Vagina (tissue), 2 donors: ENCODE results near the gene BCS1L. TPM values are rescaled to one million over a fixed set of nuclear protein-coding genes. Genes with fewer than 3 reads are reported as not detected.
A peak's percentile ranks its signal among the peaks of the same experiment; 100 is the strongest.

Source experiments
- DNase-seq, 2 donors: peaks; one replicate each; pipeline ENCODE4 v3.0.0-alpha.2; 2017; ENCODE audit errors: extremely low spot score in 2 of 2
- H3K27ac ChIP-seq: fragments of 200-600 bp; sonication (generic); one replicate; pipeline ENCODE4 v1.5.1; 2019
- H3K27me3 ChIP-seq: fragments of 200-600 bp; sonication (generic); one replicate; pipeline ENCODE4 v1.5.1; 2019
- H3K36me3 ChIP-seq, 2 donors: fragments of 200-600 bp; sonication (generic); one replicate each; pipeline ENCODE4 v1.5.1; 2017 to 2019
- H3K4me1 ChIP-seq: fragments of 200-600 bp; sonication (generic); one replicate; pipeline ENCODE4 v1.5.1; 2019
- H3K4me3 ChIP-seq, 2 donors: fragments of 200-600 bp; sonication (generic); 1 replicate in 1 of 2; 2 replicates in 1 of 2; pipeline ENCODE4 v1.5.1; 2016 to 2019
- H3K9me3 ChIP-seq: fragments of 200-600 bp; sonication (generic); one replicate; pipeline ENCODE4 v1.5.1; 2019
- POLR2A ChIP-seq, 2 donors: fragments of 450-650 bp; IDR thresholded peaks; one replicate each; pipeline ENCODE4 v1.6.1; 2017; ENCODE audit warnings: antibody characterized with exemption in 2 of 2, mild to moderate bottlenecking in 2 of 2, moderate library complexity in 2 of 2
- POLR2AphosphoS5 ChIP-seq, 2 donors: sonication (generic); formaldehyde crosslinking; IDR thresholded peaks; one replicate each; pipeline ENCODE4 v1.9.0; 2017; ENCODE audit warnings: antibody characterized with exemption in 2 of 2, mild to moderate bottlenecking in 2 of 2, low read depth in 1 of 2; ENCODE audit not compliant: insufficient read depth in 1 of 2
- intact Hi-C: fragments of 100-400 bp; cut with DNase I; formaldehyde crosslinking; loops from one replicate; pipeline ENCODE4 v1.15.1; 2023
- total RNA-seq: library from RNA; depleted of rRNA; stranded (reverse); fragments of >200 nt; gene quantifications from one replicate; pipeline ENCODE4 v1.2.3, GENCODE V29; 2016
- TF ChIP-seq, protein P1 (sequence below), 3 experiments: fragments of 450-650 bp in 2 of 3; fragments of 200-600 bp in 1 of 3; sonication (generic) in 1 of 3; IDR thresholded peaks; one replicate each; pipeline ENCODE4 v1.5.1; 2017 to 2019; ENCODE audit warnings: antibody characterized with exemption in 3 of 3, mild to moderate bottlenecking in 2 of 3, moderate library complexity in 2 of 3

BCS1L gene
- total RNA-seq, 1 donor from 2014 or later: 28.5 TPM

DNA sequence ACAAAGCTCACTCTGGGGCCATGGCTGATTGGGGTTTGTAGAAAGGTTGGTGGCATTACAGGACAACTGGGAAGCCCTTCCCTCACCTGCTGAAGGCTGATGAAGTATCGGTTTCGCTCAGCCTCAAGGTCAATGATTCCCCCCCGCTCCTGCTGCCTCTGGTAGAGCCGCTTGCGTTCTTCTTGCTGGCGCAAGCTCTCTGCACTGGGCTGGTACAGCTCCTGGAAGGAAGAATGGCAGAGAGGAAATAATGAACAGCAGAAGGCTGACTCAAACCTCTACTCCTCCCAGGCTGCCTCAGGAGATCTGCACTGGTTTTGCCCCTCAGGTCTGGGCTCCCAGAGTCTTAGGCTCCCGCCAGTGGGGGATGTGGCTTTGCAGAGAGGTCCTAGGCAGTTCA lies 5.2 kb downstream of the BCS1L start:
- Histone ChIP-seq H3K27me3 (no peaks in the 10 kb centered on the region), H3K36me3 (peaks cover 0 to 58% of the 10 kb centered on the region in 2 donors), H3K4me1 (peaks cover 11% of the 10 kb centered on the region), H3K9me3 (no peaks in the 10 kb centered on the region), H3K27ac (no peak overlapping the region), H3K4me3 (no peak overlapping the region)
- no peak for DNase-seq
- intact Hi-C loops: no loop called here
- TF ChIP-seq POLR2A (IDR thresholded peaks at IDR 0.05) (no peak), POLR2AphosphoS5 (IDR thresholded peaks at IDR 0.05; ENCODE audit: insufficient read depth in 1 of 2, low read depth in 1 of 2) (no peak)
- TF ChIP-seq, protein P1, sequence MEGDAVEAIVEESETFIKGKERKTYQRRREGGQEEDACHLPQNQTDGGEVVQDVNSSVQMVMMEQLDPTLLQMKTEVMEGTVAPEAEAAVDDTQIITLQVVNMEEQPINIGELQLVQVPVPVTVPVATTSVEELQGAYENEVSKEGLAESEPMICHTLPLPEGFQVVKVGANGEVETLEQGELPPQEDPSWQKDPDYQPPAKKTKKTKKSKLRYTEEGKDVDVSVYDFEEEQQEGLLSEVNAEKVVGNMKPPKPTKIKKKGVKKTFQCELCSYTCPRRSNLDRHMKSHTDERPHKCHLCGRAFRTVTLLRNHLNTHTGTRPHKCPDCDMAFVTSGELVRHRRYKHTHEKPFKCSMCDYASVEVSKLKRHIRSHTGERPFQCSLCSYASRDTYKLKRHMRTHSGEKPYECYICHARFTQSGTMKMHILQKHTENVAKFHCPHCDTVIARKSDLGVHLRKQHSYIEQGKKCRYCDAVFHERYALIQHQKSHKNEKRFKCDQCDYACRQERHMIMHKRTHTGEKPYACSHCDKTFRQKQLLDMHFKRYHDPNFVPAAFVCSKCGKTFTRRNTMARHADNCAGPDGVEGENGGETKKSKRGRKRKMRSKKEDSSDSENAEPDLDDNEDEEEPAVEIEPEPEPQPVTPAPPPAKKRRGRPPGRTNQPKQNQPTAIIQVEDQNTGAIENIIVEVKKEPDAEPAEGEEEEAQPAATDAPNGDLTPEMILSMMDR (IDR thresholded peaks at IDR 0.05): no peak

DNA sequence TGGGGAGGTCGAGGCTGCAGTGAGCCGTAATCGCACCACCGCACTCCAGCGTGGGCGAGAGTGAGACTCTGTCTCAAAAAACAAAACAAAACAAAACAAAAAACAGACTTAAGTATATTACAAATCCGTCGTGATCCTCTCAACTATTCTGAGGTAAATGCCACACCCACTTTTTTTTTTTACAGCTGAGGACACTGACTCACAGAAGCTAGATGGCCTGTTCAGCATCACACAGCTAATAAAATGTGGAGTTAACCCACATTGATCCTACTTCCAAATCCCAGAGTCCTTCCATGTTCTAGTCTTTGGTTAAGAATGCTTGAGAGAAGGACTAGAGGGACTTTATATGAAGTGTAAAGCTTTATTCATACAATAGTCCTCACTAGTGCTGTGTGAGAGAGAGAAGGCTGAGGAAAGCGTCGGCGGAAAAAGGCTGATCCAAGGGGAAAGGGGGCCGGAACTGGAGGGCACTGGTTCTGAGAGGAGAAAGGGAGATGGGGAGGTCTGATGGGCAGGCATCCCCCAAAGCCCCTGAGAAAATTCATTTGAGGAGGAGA lies 11.7 kb downstream of the BCS1L start:
- Histone ChIP-seq H3K27me3 (no peaks in the 10 kb centered on the region), H3K27ac (peak overlapping the region; percentile 53), H3K4me3 (peak overlapping the region; percentile 68 to 69), H3K36me3 (peaks cover 0 to 21% of the 10 kb centered on the region in 2 donors), H3K4me1 (peaks cover 30% of the 10 kb centered on the region), H3K9me3 (no peaks in the 10 kb centered on the region)
- DNase-seq: no peak
- TF ChIP-seq POLR2AphosphoS5 (IDR thresholded peaks at IDR 0.05; ENCODE audit: insufficient read depth in 1 of 2, low read depth in 1 of 2): no peak
- no peak for TF ChIP-seq POLR2A (IDR thresholded peaks at IDR 0.05)
- TF ChIP-seq, protein P1 (IDR thresholded peaks at IDR 0.05): no peak
- intact Hi-C loops: no loop called here

DNA sequence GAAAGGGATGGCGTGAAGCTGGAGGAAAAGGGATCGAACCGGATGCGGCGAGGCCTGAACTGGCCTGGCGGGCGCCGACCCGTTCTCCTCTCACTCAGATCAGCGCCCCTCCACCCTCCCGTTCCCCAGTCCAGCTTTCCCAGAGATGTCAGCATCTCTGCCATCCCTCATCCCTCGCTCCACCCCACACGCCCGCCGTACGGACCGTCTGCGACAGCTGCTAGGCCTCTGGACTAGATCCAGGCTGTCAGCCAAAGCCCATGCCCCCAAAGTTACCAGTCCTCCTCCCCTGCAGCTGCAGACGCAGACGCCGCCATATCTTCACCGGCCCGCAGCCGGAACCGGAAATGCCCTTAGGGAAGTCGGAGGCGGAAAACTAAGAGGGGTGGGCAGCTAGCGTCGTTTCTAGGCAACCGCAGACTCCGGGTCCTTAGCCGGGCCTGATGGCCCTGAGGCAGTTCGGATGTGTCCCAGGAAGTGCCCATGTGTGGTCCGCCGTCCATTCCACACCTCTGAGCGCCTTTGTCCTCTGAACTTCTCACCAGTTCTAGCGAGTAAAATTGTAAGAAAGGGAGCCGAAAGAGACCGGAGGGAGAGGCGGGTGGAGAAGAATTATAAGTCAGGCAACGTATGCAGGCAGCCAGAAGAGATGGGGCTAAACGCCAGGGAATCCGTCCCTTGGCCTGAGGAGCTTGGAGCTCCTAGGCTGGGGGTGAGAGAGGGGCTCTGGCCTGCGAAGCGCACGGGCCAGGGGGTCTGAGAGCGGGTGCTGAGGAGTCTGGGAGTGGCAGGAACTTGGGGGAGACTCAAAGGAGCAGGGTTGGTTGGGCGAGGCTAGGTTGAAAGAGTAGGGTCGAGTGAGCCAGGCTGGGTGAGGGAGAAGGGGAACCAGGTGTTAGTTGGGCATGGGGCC lies 12.4 kb downstream of the BCS1L start, which contains the start of the genes RNF25 and STK36:
TSS of gene RNF25 (minus strand) at position 349 of the 913 bp plus-strand sequence. CDS start at position 317, 32 bp downstream.
TSS of gene STK36 (plus strand) at position 433 of the 913 bp plus-strand sequence. CDS start 744 bp downstream, outside the sequence.
- peak within 1 kb of the TSS; percentile 68 to 69 for H3K4me3 ChIP-seq
- H3K27me3 ChIP-seq: no peaks in the 10 kb centered on the region
- peak within 1 kb of the TSS; percentile 53 for H3K27ac ChIP-seq
- H3K4me1 ChIP-seq: peaks cover 30% of the 10 kb centered on the region
- intact Hi-C loops: no loop called here
- no peak for DNase-seq
- no peaks in the 10 kb centered on the region for H3K9me3 ChIP-seq
- peaks cover 0 to 21% of the 10 kb centered on the region in 2 donors for H3K36me3 ChIP-seq
- TF ChIP-seq POLR2A (IDR thresholded peaks at IDR 0.05) (peak in 1 of 2 donors; percentile 58), POLR2AphosphoS5 (IDR thresholded peaks at IDR 0.05; ENCODE audit: insufficient read depth in 1 of 2, low read depth in 1 of 2) (peak; percentile 83 to 91)
- TF ChIP-seq, protein P1 (IDR thresholded peaks at IDR 0.05): no peak

DNA sequence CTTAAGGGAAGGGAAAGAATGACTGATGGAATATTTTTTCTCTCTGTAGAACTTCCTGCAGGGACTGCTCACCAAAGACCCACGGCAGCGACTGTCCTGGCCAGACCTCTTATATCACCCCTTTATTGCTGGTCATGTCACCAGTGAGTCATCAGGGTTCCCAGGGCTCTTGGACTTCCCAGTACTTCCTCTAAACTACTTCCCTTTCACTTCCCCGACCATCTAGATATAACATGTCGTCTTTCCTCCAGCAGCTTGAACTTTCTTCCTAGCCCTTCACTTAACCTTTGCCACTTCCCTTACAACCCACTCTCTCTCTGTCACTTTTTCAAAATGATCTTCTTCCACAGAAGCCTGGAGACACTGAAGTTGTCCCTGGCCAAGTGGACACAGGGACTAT lies 19.6 kb downstream of the BCS1L start:
- no peaks in the 10 kb centered on the region for H3K4me1 ChIP-seq
- no peaks in the 10 kb centered on the region for H3K9me3 ChIP-seq
- no peaks in the 10 kb centered on the region for H3K27me3 ChIP-seq
- H3K27ac ChIP-seq: no peak overlapping the region
- H3K4me3 ChIP-seq: no peak overlapping the region
- H3K36me3 ChIP-seq: peaks cover 0 to 39% of the 10 kb centered on the region in 2 donors
- intact Hi-C loops: no loop called here
- no peak for TF ChIP-seq POLR2AphosphoS5 (IDR thresholded peaks at IDR 0.05; ENCODE audit: insufficient read depth in 1 of 2, low read depth in 1 of 2)
- no peak for TF ChIP-seq POLR2A (IDR thresholded peaks at IDR 0.05)
- TF ChIP-seq, protein P1 (IDR thresholded peaks at IDR 0.05): no peak
- DNase-seq: no peak
